Motor neuron (in vitro differentiated cells): ENCODE measurements around the gene NOP14. TPM values are rescaled to one million over a fixed set of nuclear protein-coding genes. Genes with fewer than 3 reads are reported as not detected.

ENCODE experiments used
- total RNA-seq, 8 experiments: library from RNA; unstranded; fragments of 300-600 nt; gene quantifications; 2 replicates each; pipeline versions ENCODE4 v1.2.3 to v1.2.4, GENCODE V29; 2022

Gene NOP14
- total RNA-seq, 8 experiments from 2014 or later = 8.6 to 58.0 (median 18.4) TPM

Other genes with a start within 250 kb of the NOP14 start
- gene TNIP2, start 207.1 kb downstream of the NOP14 start, total RNA-seq = 10 to 100 TPM; 10.5 to 42.8 (median 19.1) TPM
- 10 to 100 TPM; 17.5 to 41.5 (median 24.1) TPM for gene SH3BP2, start 170.3 kb downstream of the NOP14 start, total RNA-seq
- gene ADD1, start 119.6 kb downstream of the NOP14 start, total RNA-seq = 100 to 1,000 TPM; 104 to 214 (median 136) TPM
- 10 to 100 TPM in 5 of 8 experiments, 1 to 10 TPM in 3; 7.3 to 22.2 (median 14.2) TPM for gene GRK4, start 165 bp upstream of the NOP14 start, total RNA-seq
- gene HTT-AS, start 111.1 kb upstream of the NOP14 start, total RNA-seq = not detected
- gene HTT, start 111.3 kb upstream of the NOP14 start, total RNA-seq = 100 to 1,000 TPM in 1 of 8 experiments, 10 to 100 TPM in 7; 21.9 to 102 (median 30.1) TPM